ENCODE measurements around the gene MERTK.

DNA sequence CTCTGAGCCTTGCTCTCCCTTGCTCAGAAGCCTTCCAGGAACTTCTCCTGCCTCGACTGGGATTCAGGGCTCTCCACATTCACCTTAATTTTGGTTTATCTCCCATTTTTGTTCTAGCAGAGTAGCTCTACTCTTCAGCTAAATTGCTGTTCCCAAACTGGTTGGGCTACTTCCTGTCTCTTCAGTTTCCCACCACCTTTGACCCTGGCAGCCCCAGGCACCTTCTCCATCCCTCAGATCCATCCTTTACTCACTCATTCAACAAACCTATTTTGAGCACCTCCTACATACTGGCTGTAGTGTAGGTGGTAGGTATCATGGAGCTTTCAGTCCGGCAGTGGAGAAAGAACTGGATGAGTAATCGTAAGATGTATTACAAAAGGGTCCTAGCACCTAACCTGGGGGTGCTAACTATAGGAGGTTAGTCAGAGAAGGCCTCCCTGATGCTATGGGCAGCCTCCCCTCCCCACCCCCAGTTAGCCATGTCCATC lies 26.3 kb downstream of the MERTK start:
- TF ChIP-seq, protein P1, sequence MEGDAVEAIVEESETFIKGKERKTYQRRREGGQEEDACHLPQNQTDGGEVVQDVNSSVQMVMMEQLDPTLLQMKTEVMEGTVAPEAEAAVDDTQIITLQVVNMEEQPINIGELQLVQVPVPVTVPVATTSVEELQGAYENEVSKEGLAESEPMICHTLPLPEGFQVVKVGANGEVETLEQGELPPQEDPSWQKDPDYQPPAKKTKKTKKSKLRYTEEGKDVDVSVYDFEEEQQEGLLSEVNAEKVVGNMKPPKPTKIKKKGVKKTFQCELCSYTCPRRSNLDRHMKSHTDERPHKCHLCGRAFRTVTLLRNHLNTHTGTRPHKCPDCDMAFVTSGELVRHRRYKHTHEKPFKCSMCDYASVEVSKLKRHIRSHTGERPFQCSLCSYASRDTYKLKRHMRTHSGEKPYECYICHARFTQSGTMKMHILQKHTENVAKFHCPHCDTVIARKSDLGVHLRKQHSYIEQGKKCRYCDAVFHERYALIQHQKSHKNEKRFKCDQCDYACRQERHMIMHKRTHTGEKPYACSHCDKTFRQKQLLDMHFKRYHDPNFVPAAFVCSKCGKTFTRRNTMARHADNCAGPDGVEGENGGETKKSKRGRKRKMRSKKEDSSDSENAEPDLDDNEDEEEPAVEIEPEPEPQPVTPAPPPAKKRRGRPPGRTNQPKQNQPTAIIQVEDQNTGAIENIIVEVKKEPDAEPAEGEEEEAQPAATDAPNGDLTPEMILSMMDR (IDR thresholded peaks at IDR 0.05), result no peak
- TF ChIP-seq SMC3 (IDR thresholded peaks at IDR 0.05; ENCODE audit: low read depth, low read length) (no peak), POLR2AphosphoS5 (IDR thresholded peaks at IDR 0.05; ENCODE audit: low read depth, low read length) (no peak), RXRA (IDR thresholded peaks at IDR 0.05; ENCODE audit: borderline replicate concordance, low read depth) (no peak), TAF1 (IDR thresholded peaks at IDR 0.05; ENCODE audit: borderline replicate concordance, low read depth, low read length) (no peak), RAD21 (IDR thresholded peaks at IDR 0.05; ENCODE audit: low read length) (no peak), ELF1 (IDR thresholded peaks at IDR 0.05) (no peak), MXI1 (IDR thresholded peaks at IDR 0.05; ENCODE audit: low read depth, low read length) (no peak), EP300 (IDR thresholded peaks at IDR 0.05; ENCODE audit: borderline replicate concordance in 1 of 2, low read depth in 1 of 2, low read length in 1 of 2) (no peak), SIN3A (IDR thresholded peaks at IDR 0.05; ENCODE audit: borderline replicate concordance, low read depth, low read length) (no peak), EZH2phosphoT487 (IDR thresholded peaks at IDR 0.05; ENCODE audit: borderline replicate concordance, low read depth) (no peak), NRF1 (IDR thresholded peaks at IDR 0.05; ENCODE audit: low read depth, low read length) (no peak)
- TF ChIP-seq, protein P2, sequence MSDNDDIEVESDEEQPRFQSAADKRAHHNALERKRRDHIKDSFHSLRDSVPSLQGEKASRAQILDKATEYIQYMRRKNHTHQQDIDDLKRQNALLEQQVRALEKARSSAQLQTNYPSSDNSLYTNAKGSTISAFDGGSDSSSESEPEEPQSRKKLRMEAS (IDR thresholded peaks at IDR 0.05; ENCODE audit: low read depth), result no peak

Measured in SK-N-SH (cell line).